ENCODE data around the gene TEAD1. TPM values are rescaled to one million over a fixed set of nuclear protein-coding genes. Genes with fewer than 3 reads are reported as not detected.

TEAD1 gene
- total and polyA plus RNA-seq, 4 donors, result 9.1 to 38.4 (median 10.7) TPM

DNA sequence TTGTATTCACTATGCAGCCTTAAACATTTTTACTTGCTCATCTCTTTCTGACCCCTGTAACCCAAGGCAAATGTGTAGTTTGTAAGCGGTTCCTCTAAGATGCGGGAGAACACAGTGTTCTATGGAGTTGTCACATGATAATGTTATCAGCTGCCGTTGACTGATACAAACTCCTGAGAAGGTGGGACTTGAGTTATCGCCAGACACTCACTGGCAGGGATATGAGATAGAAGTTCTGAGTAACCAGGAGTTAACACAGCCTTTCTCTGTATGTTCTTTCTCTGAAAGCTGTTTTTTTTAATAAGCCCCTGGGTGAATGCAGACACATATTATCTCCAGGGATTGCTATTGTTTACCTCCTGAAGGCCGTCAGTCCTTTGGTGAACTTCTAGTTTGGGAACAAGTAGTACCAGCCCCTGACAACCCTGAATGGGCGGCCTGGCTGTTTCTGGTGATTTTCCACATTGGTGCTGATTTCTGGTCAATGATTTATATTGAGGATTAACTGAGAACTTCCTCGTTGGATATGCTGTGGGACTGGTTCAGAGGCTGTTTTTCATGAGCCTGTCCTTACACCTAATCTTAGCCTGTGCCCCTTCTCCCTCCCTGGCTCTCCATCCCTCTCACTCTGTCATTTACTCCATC is 179.6 kb downstream of the TEAD1 start:
- no peak overlapping the region for H3K4me3 ChIP-seq (ENCODE audit: low read depth in 1 of 3, low read length in 3 of 3)
- H3K9me3 ChIP-seq (ENCODE audit: control insufficient read depth in 4 of 4, low read length in 3 of 4), result no peaks in the 10 kb centered on the region
- H3K36me3 ChIP-seq (ENCODE audit: control insufficient read depth in 4 of 4, insufficient read depth in 3 of 4, low read depth in 1 of 4, low read length in 3 of 4), result peaks cover 0 to 1% (median 0%) of the 10 kb centered on the region in 4 donors
- no peak for DNase-seq (ENCODE audit: low spot score)
- WGBS, result 18% methylated on average over 7 of the region's 7 CpGs
- peaks cover 17 to 35% (median 24%) of the 10 kb centered on the region in 4 donors for H3K4me1 ChIP-seq (ENCODE audit: control insufficient read depth in 4 of 4, insufficient read depth in 4 of 4, low read length in 3 of 4)
- H3K9ac ChIP-seq (ENCODE audit: low read depth in 1 of 2, low read length in 2 of 2), result peak overlapping the region in 1 of 2 donors; percentile 68
- TF ChIP-seq, protein P1, sequence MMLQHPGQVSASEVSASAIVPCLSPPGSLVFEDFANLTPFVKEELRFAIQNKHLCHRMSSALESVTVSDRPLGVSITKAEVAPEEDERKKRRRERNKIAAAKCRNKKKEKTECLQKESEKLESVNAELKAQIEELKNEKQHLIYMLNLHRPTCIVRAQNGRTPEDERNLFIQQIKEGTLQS (IDR thresholded peaks at IDR 0.05), result peak; percentile 57
- TF ChIP-seq GABPA (IDR thresholded peaks at IDR 0.05 in 1 of 2, conservative IDR thresholded peaks at IDR 0.05 in 1 of 2), result peak in 1 of 2 donors; percentile 23
- peak; percentile 16 for TF ChIP-seq FOXA2 (IDR thresholded peaks at IDR 0.05)
- peak; percentile 43 for TF ChIP-seq HNF4G (IDR thresholded peaks at IDR 0.05)
- peak; percentile 69 for TF ChIP-seq YY1 (IDR thresholded peaks at IDR 0.05)
- TF ChIP-seq, protein P2, sequence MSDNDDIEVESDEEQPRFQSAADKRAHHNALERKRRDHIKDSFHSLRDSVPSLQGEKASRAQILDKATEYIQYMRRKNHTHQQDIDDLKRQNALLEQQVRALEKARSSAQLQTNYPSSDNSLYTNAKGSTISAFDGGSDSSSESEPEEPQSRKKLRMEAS (IDR thresholded peaks at IDR 0.05), result peak; percentile 36
- TF ChIP-seq TAF1 (conservative IDR thresholded peaks at IDR 0.05), result no peak
- TF ChIP-seq, protein P3, sequence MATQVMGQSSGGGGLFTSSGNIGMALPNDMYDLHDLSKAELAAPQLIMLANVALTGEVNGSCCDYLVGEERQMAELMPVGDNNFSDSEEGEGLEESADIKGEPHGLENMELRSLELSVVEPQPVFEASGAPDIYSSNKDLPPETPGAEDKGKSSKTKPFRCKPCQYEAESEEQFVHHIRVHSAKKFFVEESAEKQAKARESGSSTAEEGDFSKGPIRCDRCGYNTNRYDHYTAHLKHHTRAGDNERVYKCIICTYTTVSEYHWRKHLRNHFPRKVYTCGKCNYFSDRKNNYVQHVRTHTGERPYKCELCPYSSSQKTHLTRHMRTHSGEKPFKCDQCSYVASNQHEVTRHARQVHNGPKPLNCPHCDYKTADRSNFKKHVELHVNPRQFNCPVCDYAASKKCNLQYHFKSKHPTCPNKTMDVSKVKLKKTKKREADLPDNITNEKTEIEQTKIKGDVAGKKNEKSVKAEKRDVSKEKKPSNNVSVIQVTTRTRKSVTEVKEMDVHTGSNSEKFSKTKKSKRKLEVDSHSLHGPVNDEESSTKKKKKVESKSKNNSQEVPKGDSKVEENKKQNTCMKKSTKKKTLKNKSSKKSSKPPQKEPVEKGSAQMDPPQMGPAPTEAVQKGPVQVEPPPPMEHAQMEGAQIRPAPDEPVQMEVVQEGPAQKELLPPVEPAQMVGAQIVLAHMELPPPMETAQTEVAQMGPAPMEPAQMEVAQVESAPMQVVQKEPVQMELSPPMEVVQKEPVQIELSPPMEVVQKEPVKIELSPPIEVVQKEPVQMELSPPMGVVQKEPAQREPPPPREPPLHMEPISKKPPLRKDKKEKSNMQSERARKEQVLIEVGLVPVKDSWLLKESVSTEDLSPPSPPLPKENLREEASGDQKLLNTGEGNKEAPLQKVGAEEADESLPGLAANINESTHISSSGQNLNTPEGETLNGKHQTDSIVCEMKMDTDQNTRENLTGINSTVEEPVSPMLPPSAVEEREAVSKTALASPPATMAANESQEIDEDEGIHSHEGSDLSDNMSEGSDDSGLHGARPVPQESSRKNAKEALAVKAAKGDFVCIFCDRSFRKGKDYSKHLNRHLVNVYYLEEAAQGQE (IDR thresholded peaks at IDR 0.05), result peak; percentile 52
- TF ChIP-seq SP1 (IDR thresholded peaks at IDR 0.05), result peak; percentile 96
- peak; percentile 36 to 41 for TF ChIP-seq RAD21 (IDR thresholded peaks at IDR 0.05)
- no peak for TF ChIP-seq FOXA1 (IDR thresholded peaks at IDR 0.05)
- peak; percentile 74 to 84 for TF ChIP-seq HNF4A (conservative IDR thresholded peaks at IDR 0.05)
- TF ChIP-seq, protein P4, sequence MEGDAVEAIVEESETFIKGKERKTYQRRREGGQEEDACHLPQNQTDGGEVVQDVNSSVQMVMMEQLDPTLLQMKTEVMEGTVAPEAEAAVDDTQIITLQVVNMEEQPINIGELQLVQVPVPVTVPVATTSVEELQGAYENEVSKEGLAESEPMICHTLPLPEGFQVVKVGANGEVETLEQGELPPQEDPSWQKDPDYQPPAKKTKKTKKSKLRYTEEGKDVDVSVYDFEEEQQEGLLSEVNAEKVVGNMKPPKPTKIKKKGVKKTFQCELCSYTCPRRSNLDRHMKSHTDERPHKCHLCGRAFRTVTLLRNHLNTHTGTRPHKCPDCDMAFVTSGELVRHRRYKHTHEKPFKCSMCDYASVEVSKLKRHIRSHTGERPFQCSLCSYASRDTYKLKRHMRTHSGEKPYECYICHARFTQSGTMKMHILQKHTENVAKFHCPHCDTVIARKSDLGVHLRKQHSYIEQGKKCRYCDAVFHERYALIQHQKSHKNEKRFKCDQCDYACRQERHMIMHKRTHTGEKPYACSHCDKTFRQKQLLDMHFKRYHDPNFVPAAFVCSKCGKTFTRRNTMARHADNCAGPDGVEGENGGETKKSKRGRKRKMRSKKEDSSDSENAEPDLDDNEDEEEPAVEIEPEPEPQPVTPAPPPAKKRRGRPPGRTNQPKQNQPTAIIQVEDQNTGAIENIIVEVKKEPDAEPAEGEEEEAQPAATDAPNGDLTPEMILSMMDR (IDR thresholded peaks at IDR 0.05; ENCODE audit: low read depth, low read length, missing input control), result no peak
- peak; percentile 72 to 89 for TF ChIP-seq RXRA (IDR thresholded peaks at IDR 0.05)
- TF ChIP-seq, protein P5, sequence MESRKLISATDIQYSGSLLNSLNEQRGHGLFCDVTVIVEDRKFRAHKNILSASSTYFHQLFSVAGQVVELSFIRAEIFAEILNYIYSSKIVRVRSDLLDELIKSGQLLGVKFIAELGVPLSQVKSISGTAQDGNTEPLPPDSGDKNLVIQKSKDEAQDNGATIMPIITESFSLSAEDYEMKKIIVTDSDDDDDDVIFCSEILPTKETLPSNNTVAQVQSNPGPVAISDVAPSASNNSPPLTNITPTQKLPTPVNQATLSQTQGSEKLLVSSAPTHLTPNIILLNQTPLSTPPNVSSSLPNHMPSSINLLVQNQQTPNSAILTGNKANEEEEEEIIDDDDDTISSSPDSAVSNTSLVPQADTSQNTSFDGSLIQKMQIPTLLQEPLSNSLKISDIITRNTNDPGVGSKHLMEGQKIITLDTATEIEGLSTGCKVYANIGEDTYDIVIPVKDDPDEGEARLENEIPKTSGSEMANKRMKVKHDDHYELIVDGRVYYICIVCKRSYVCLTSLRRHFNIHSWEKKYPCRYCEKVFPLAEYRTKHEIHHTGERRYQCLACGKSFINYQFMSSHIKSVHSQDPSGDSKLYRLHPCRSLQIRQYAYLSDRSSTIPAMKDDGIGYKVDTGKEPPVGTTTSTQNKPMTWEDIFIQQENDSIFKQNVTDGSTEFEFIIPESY (IDR thresholded peaks at IDR 0.05), result peak; percentile 64
- TF ChIP-seq JUND (IDR thresholded peaks at IDR 0.05), result peak; percentile 80 to 84
- TF ChIP-seq NR2F2 (IDR thresholded peaks at IDR 0.05), result peak; percentile 85
- no peak for TF ChIP-seq EGR1 (IDR thresholded peaks at IDR 0.05; ENCODE audit: low read depth in 2 of 2)
- no peaks in the 10 kb centered on the region for H3K27me3 ChIP-seq (ENCODE audit: control insufficient read depth in 4 of 4, insufficient read depth in 4 of 4, low read length in 3 of 4)
- H3K27ac ChIP-seq (ENCODE audit: low read depth in 1 of 2, low read length in 2 of 2), result peak overlapping the region; percentile 18 to 57

All from liver (tissue), 9 donors.